ENCODE measurements around the gene ACSM6.
"Not testable (repeated sequence)": the region's sequence is repeated elsewhere in the genome, so short reads cannot be mapped to it uniquely, and the experiment has no call there.

The ACSM6 gene

GRCh38 chr10:95229724-95230627, 35.9 kb downstream of the ACSM6 start:
- Mint-ChIP-seq H3K27ac (peak overlapping the region; percentile 97), H3K4me1 (peaks cover 18 to 22% of the 10 kb centered on the region in 2 donors), H3K27me3 (no peaks in the 10 kb centered on the region), H3K36me3 (peaks cover 18 to 30% of the 10 kb centered on the region in 2 donors), H3K9me3 (no peaks in the 10 kb centered on the region), H3K4me3 (peak overlapping the region; percentile 87 to 98)
- ATAC-seq (replicated peaks) (peak in 1 of 2 donors; percentile 14), DNase-seq (no peak)

- H3K27me3 Mint-ChIP-seq, H3K9me3 Mint-ChIP-seq: not testable (repeated sequence)
- peak; percentile 75 for DNase-seq
- Mint-ChIP-seq H3K4me1 (peaks cover 23 to 31% of the 10 kb centered on the region in 2 donors), H3K4me3 (peak overlapping the region; percentile 87 to 98), H3K36me3 (peaks cover 20 to 33% of the 10 kb centered on the region in 2 donors), H3K27ac (peak overlapping the region; percentile 97)
- peak; percentile 91 to 92 for ATAC-seq (replicated peaks)
These were observed 36.9 kb downstream of the ACSM6 start for GRCh38 chr10:95230677-95231586.

- Mint-ChIP-seq H3K4me1 (peaks cover 35 to 51% of the 10 kb centered on the region in 2 donors), H3K9me3 (no peaks in the 10 kb centered on the region), H3K27ac (no peak overlapping the region), H3K4me3 (no peak overlapping the region), H3K27me3 (no peaks in the 10 kb centered on the region), H3K36me3 (peaks cover 31 to 43% of the 10 kb centered on the region in 2 donors)
- ATAC-seq (replicated peaks) = no peak
- DNase-seq = no peak
These were observed 39.5 kb downstream of the ACSM6 start for GRCh38 chr10:95233377-95234034.

GRCh38 chr10:95234951-95235350, 40.9 kb downstream of the ACSM6 start:
- Mint-ChIP-seq H3K9me3 (no peaks in the 10 kb centered on the region), H3K4me1 (peaks cover 29 to 51% of the 10 kb centered on the region in 2 donors), H3K27me3 (no peaks in the 10 kb centered on the region), H3K27ac (peak overlapping the region; percentile 79), H3K36me3 (peaks cover 39 to 47% of the 10 kb centered on the region in 2 donors), H3K4me3 (peak overlapping the region in 1 of 2 donors; percentile 44)
- ATAC-seq (replicated peaks) (no peak), DNase-seq (no peak)

- no peaks in the 10 kb centered on the region for H3K27me3 Mint-ChIP-seq
- H3K36me3 Mint-ChIP-seq = peaks cover 41 to 53% of the 10 kb centered on the region in 2 donors
These were observed 41.6 kb downstream of the ACSM6 start for GRCh38 chr10:95235676-95236067.

GRCh38 chr10:95236068-95236903, 42.2 kb downstream of the ACSM6 start:
- peaks cover 37 to 49% of the 10 kb centered on the region in 2 donors for H3K36me3 Mint-ChIP-seq
- ATAC-seq (replicated peaks) (peak; percentile 95), DNase-seq (peak; percentile 58)
- peak overlapping the region; percentile 91 for H3K27ac Mint-ChIP-seq
- H3K9me3 Mint-ChIP-seq = no peaks in the 10 kb centered on the region
- H3K4me3 Mint-ChIP-seq = peak overlapping the region; percentile 9 to 39
- no peaks in the 10 kb centered on the region for H3K27me3 Mint-ChIP-seq
- peaks cover 21 to 45% of the 10 kb centered on the region in 2 donors for H3K4me1 Mint-ChIP-seq

More at GRCh38 chr10:95235676-95236067, 41.6 kb downstream of the ACSM6 start:
- no peaks in the 10 kb centered on the region for H3K9me3 Mint-ChIP-seq
- ATAC-seq (replicated peaks) = no peak
- H3K27ac Mint-ChIP-seq = peak overlapping the region; percentile 91
- no peak for DNase-seq
- H3K4me3 Mint-ChIP-seq = peak overlapping the region in 1 of 2 donors; percentile 9
- H3K4me1 Mint-ChIP-seq = peaks cover 26 to 46% of the 10 kb centered on the region in 2 donors

- no peak for ATAC-seq (replicated peaks)
- no peaks in the 10 kb centered on the region for H3K9me3 Mint-ChIP-seq
- no peaks in the 10 kb centered on the region for H3K27me3 Mint-ChIP-seq
- DNase-seq = no peak
- H3K4me1 Mint-ChIP-seq = peaks cover 19 to 48% of the 10 kb centered on the region in 2 donors
- peak overlapping the region; percentile 31 for H3K27ac Mint-ChIP-seq
- H3K4me3 Mint-ChIP-seq = no peak overlapping the region
- H3K36me3 Mint-ChIP-seq = peaks cover 41 to 51% of the 10 kb centered on the region in 2 donors
These were observed 43.5 kb downstream of the ACSM6 start for GRCh38 chr10:95237376-95238170.

- not testable (repeated sequence) for H3K27ac Mint-ChIP-seq; H3K9me3 Mint-ChIP-seq; H3K4me3 Mint-ChIP-seq; ATAC-seq (replicated peaks); DNase-seq; H3K27me3 Mint-ChIP-seq
- peaks cover 32 to 47% of the 10 kb centered on the region in 2 donors for H3K36me3 Mint-ChIP-seq
- H3K4me1 Mint-ChIP-seq = peaks cover 20 to 43% of the 10 kb centered on the region in 2 donors
These were observed 46.1 kb downstream of the ACSM6 start for GRCh38 chr10:95240096-95240495.

- ATAC-seq (replicated peaks) (no peak), DNase-seq (no peak)
- Mint-ChIP-seq H3K9me3 (no peaks in the 10 kb centered on the region), H3K27ac (no peak overlapping the region), H3K4me3 (no peak overlapping the region), H3K27me3 (no peaks in the 10 kb centered on the region), H3K36me3 (peaks cover 36 to 49% of the 10 kb centered on the region in 2 donors), H3K4me1 (peaks cover 23 to 43% of the 10 kb centered on the region in 2 donors)
These were observed 46.8 kb downstream of the ACSM6 start for GRCh38 chr10:95240811-95241210.

- Mint-ChIP-seq H3K9me3 (no peaks in the 10 kb centered on the region), H3K27ac (no peak overlapping the region), H3K4me3 (no peak overlapping the region), H3K4me1 (peaks cover 23 to 43% of the 10 kb centered on the region in 2 donors), H3K36me3 (peaks cover 35 to 49% of the 10 kb centered on the region in 2 donors), H3K27me3 (no peaks in the 10 kb centered on the region)
- ATAC-seq (replicated peaks) (no peak), DNase-seq (no peak)
These were observed 47.5 kb downstream of the ACSM6 start for GRCh38 chr10:95241533-95241932.

- no peak overlapping the region for H3K4me3 Mint-ChIP-seq
- H3K36me3 Mint-ChIP-seq = peaks cover 25 to 40% of the 10 kb centered on the region in 2 donors
- ATAC-seq (replicated peaks) = peak; percentile 59 to 60
- no peaks in the 10 kb centered on the region for H3K27me3 Mint-ChIP-seq
- peaks cover 19 to 42% of the 10 kb centered on the region in 2 donors for H3K4me1 Mint-ChIP-seq
- H3K9me3 Mint-ChIP-seq = no peaks in the 10 kb centered on the region
- DNase-seq = no peak
- no peak overlapping the region for H3K27ac Mint-ChIP-seq
These were observed 48.7 kb downstream of the ACSM6 start for GRCh38 chr10:95242581-95243317.

GRCh38 chr10:95243318-95243617, 49.2 kb downstream of the ACSM6 start:
- Mint-ChIP-seq H3K9me3 (no peaks in the 10 kb centered on the region), H3K27me3 (no peaks in the 10 kb centered on the region), H3K36me3 (peaks cover 28 to 37% of the 10 kb centered on the region in 2 donors), H3K4me3 (no peak overlapping the region), H3K27ac (no peak overlapping the region), H3K4me1 (peaks cover 19 to 46% of the 10 kb centered on the region in 2 donors)
- ATAC-seq (replicated peaks) (no peak), DNase-seq (no peak)
